NCI-H2196 (cell line): Measurements from ENCODE around the gene PER1.

Experiments
- DNase-seq: peaks from one replicate; lab custom pipeline; 2025; ENCODE audit not compliant: unreplicated experiment; lab: John Stamatoyannopoulos, UW

PER1 gene

GRCh38 chr17:8103549-8103948, 48.7 kb downstream of the PER1 start:
- DNase-seq: no peak

- no peak for DNase-seq
These were observed 50.5 kb downstream of the PER1 start for GRCh38 chr17:8101721-8102120.

DNA sequence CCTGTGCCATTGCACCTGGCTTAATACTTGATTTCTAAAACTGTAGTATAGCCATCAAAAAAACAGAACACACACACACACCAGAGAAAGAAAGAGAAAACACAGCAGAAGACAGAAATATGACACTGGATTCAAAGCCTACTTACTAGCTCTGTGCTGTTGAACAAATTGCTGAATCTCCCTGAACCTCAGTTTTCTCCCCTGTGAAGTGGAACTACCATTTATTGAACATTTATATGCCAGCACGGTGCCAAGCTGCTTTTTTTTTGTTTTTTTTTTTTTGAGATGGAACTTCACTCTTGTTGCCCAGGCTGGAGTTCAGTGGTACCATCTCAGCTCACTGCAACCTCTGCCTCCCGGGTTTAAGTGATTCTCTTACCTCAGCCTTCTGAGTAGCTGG, 51.4 kb downstream of the PER1 start:
- no peak for DNase-seq

DNA sequence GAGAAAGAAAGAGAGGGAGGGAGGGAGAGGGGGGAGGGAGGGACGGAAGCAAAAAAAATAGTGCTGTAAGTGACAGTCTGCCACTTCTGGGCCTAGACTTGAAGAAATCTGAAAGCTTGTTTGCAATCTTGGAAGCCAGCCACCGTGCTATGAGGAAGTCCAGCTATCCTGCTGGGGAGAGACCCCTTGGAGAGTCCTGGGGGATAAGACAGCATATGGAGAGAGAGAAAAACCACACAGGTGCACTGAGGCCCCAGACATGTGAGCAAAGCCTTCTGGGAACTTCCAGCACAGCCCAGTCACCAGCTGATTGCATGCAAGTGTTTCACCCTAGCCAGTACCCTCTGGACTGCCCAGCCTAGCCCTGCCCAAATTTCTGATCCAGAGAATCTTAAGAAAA, 52.1 kb downstream of the PER1 start:
- DNase-seq: no peak

DNA sequence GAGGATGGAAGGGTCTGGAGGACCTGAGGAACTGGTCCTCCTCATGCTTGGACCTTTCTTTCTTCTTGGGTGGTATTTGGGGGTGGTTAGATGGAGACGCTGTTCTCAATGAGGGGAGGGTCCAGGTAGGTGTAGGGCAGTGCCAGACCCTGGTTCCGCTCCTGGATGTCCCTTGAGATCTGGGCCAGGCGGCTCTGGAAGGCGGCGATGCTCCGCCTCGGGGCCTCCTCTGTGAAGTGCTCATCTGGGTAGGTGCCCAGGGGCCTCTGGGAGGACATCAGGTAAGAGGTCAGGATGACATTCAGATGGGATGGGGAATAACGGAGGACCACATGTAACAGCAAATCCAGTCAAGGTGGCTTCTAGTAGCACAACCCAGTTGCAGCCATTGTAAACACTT, 55.7 kb downstream of the PER1 start:
- no peak for DNase-seq

DNA sequence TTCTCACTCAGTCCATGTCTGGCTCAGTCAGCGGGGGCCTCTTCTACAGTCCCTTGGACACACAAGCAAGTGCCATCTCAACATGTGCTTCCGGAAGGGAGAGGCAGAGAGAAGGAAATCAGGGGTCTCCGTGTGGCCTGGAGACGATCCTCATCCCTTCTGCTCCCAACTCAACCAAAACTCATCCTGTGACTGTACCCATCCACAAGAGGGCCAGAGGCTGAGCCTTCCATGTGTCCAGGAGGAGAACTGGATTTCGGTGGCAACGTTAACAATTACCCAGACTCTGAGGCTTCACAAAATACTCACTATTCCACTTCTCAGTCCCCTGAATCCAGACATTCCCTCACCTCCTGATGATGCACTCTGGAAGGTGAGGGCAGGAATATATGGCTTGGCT, 56.8 kb downstream of the PER1 start:
- no peak for DNase-seq

GRCh38 chr17:8091033-8091687, 61.0 kb downstream of the PER1 start:
- no peak for DNase-seq
